ENCODE results near the gene GAREM1. TPM values are rescaled to one million over a fixed set of nuclear protein-coding genes. Genes with fewer than 3 reads are reported as not detected.

Gene GAREM1
- total and polyA plus RNA-seq, 2 experiments from 2014 or later, result 6.9 to 7.1 TPM

DNA sequence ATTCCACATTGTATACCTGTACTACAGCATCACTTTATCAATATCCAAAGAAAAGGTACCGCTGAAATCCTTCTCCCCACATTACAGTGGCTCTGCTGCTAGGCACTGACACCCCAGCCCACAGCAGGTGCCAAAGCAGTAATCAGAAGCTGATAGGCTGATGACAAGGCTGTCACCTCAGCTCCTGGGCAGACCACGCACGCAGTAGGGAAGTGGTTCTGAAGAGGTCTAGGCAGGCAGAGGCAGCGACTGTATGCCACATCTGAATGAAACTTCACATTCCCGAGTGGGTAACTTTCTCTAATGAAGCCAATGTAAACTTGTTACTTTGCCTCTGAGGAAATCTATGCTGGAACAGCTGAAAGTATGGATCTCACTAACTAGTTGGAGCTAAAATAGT is 167.9 kb downstream of the GAREM1 start:
- WGBS (ENCODE audit: low lambda C conversion rate, missing lambda C conversion rate), result 87% methylated on average over 5 of the region's 5 CpGs
- Histone ChIP-seq H2AFZ (no peak overlapping the region), H3K9me2 (replicated peaks; ENCODE audit: insufficient read depth) (no peaks in the 10 kb centered on the region), H4K20me1 (ENCODE audit: insufficient read depth, poor library complexity, severe bottlenecking) (no peaks in the 10 kb centered on the region), H3K27me3 (no peaks in the 10 kb centered on the region), H3K4me2 (no peak overlapping the region), H3K27ac (no peak overlapping the region), H3K79me2 (no peaks in the 10 kb centered on the region), H3K36me3 (replicated peaks; ENCODE audit: insufficient read depth, low read depth) (no peaks in the 10 kb centered on the region), H3K4me3 (no peak overlapping the region), H3K4me1 (ENCODE audit: insufficient read depth) (no peaks in the 10 kb centered on the region), H3K9me3 (ENCODE audit: low read depth) (no peaks in the 10 kb centered on the region)
- DNase-seq (ENCODE audit: low spot score), result no peak
- TF ChIP-seq EZH2phosphoT487 (IDR thresholded peaks at IDR 0.05; ENCODE audit: low read depth, severe bottlenecking, unreplicated experiment), result no peak
- no peak for TF ChIP-seq CTCF (IDR thresholded peaks at IDR 0.05; ENCODE audit: poor library complexity)
- TF ChIP-seq EZH2 (IDR thresholded peaks at IDR 0.05; ENCODE audit: borderline replicate concordance), result no peak

DNA sequence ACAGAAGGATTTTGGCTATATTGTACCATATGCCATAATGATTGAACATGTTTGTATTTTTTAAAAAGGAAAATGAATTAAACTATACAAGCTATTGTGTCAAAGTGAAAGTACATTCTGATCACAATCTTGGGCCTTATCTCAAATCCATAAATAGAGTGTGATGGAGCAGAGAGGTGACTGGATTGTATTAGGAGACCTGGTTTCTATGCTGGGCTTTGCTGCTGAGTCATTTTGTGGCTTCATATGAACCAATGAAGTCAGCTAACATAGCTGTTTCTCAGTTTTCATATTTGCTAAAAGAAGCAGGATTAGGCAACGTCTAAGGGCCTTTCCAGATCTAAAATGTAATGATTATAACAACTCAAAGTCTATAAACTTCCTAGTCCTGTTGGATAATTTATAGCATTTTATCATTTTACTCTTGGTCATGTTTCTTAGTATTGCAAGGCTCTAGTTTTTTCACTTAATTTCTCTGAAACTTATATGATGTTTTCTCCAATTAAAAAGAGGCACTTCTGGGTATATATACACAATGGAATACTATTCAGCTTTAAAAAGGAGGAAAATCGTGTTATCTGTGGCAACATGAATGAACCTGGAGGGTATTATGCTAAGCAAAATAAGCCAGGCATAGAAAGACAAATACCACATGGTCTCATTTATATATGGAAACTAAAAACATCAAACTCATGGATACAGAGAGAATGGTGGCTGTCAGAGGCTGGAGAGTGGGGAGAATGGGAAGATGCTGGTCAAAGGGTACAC is 168.5 kb downstream of the GAREM1 start:
- Histone ChIP-seq H3K9me2 (replicated peaks; ENCODE audit: insufficient read depth) (no peaks in the 10 kb centered on the region), H3K4me2 (no peak overlapping the region), H3K4me3 (no peak overlapping the region), H2AFZ (no peak overlapping the region), H3K9me3 (ENCODE audit: low read depth) (no peaks in the 10 kb centered on the region), H3K79me2 (no peaks in the 10 kb centered on the region), H3K4me1 (ENCODE audit: insufficient read depth) (no peaks in the 10 kb centered on the region), H3K27ac (no peak overlapping the region), H3K27me3 (no peaks in the 10 kb centered on the region), H4K20me1 (ENCODE audit: insufficient read depth, poor library complexity, severe bottlenecking) (no peaks in the 10 kb centered on the region), H3K36me3 (replicated peaks; ENCODE audit: insufficient read depth, low read depth) (no peaks in the 10 kb centered on the region)
- 64% methylated on average over 2 of the region's 2 CpGs for WGBS (ENCODE audit: low lambda C conversion rate, missing lambda C conversion rate)
- TF ChIP-seq CTCF (IDR thresholded peaks at IDR 0.05; ENCODE audit: poor library complexity) (no peak), EZH2 (IDR thresholded peaks at IDR 0.05; ENCODE audit: borderline replicate concordance) (no peak), EZH2phosphoT487 (IDR thresholded peaks at IDR 0.05; ENCODE audit: low read depth, severe bottlenecking, unreplicated experiment) (no peak)
- peak; percentile 28 for DNase-seq (ENCODE audit: low spot score)

DNA sequence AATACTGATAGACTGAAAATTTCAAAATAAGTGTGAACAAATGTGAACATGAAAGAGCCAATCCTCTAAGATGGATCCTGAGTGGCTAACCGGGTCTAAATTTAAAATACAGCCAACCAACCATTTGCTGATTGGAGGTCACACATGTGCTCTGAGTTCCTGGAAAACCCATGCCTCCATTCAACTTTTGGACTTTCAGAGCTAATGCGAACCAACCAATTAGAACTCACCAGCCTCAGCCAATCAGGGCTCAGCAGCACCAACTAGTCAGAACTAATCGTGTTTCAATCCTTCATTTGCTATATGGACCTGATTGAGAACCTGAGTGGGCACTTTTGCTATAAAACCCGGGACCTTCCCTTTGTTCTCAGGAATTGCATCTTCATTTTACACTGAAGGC is 169.3 kb downstream of the GAREM1 start:
- no peaks in the 10 kb centered on the region for H3K27me3 ChIP-seq
- no peak overlapping the region for H3K4me3 ChIP-seq
- no peak overlapping the region for H3K27ac ChIP-seq
- 95% methylated on average over 4 of the region's 4 CpGs for WGBS (ENCODE audit: low lambda C conversion rate, missing lambda C conversion rate)
- no peaks in the 10 kb centered on the region for H3K79me2 ChIP-seq
- DNase-seq (ENCODE audit: low spot score), result no peak
- no peak overlapping the region for H3K4me2 ChIP-seq
- no peaks in the 10 kb centered on the region for H3K4me1 ChIP-seq (ENCODE audit: insufficient read depth)
- no peak overlapping the region for H2AFZ ChIP-seq
- TF ChIP-seq CTCF (IDR thresholded peaks at IDR 0.05; ENCODE audit: poor library complexity) (no peak), EZH2phosphoT487 (IDR thresholded peaks at IDR 0.05; ENCODE audit: low read depth, severe bottlenecking, unreplicated experiment) (no peak), EZH2 (IDR thresholded peaks at IDR 0.05; ENCODE audit: borderline replicate concordance) (no peak)
- no peaks in the 10 kb centered on the region for H3K36me3 ChIP-seq (replicated peaks; ENCODE audit: insufficient read depth, low read depth)
- no peaks in the 10 kb centered on the region for H3K9me2 ChIP-seq (replicated peaks; ENCODE audit: insufficient read depth)
- H3K9me3 ChIP-seq (ENCODE audit: low read depth), result no peaks in the 10 kb centered on the region
- no peaks in the 10 kb centered on the region for H4K20me1 ChIP-seq (ENCODE audit: insufficient read depth, poor library complexity, severe bottlenecking)
